AG08395 (cell line): ENCODE results near the gene CLEC19A.

ENCODE experiments used
- DNase-seq: peaks from one replicate; pipeline ENCODE4 v3.0.0; 2012; ENCODE audit warnings: mixed read lengths, low spot score

Gene CLEC19A

GRCh38 chr16:19285431-19285830 is at the start of gene CLEC19A:
CLEC19A (plus strand) TSS chr16:19285731; CDS start chr16:19285852, 121 bp downstream.
- DNase-seq = no peak

DNA sequence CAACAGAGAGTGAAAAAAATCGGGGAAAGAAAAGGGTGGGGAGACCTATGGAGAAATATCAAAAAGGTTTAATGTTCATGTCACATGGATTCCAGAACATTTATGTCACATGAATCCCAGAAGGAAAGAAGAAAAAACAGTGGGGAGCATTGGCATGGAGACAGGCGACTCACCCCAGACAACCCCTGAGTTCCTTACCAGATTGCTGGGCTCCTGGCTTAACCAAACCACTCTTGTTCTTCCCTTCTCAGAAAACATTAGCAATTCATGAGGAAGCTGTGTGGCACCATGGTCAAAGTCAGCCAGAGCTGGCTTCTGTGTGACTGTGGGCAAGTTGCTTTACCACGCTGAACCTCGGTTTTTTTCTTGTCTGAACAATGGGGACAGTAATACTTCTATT is 49.6 kb upstream of the CLEC19A start:
- DNase-seq = no peak

DNA sequence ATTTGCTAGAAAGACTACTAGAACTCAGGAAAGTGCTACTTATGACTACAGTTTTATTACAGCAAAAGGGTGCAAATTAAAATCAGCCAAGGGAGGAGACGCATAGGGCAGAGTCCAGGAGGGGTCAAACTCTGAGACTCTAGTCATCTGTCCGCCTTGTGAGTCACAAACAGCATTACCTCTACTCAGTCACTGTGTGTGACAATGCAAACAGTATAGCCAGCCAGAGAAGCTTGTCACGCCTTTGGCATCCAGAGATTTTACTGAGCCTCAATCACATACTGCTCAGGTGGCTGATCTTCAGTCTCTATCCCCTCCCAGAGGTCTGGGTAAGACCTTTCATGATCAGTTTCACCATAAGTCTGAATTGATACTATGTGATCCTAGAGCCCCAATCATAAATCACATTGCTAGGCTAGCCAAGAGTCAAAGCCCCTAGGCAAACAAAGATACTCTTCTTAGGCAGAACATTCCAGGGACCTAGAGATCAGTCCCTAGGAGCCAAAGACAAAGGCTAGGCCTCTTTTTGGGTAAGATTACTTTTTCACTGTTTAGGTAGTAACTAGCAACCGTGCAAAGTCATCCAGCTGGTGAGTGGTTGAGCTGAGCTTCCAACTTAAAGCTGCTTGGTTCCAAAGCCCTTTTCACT is 48.8 kb upstream of the CLEC19A start:
- no peak for DNase-seq

DNA sequence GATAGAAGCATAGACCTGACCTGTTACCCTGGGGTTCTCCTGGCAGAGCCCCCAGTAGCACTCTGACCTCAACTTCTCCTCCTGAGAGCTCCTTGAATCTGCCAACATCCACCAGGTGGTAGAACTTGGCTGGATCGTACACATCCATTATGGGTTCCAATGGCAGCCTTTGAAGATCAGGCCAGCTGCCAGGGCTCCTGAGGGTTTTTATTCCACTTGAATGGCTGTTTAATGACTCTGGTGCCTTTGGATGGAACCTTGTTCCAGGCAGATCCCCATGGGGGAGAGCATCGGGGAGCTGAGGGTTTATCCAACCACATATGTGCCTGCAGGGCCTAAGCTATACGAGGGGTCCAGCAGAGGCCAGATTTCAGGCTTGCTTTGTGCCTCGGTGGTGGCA is 47.1 kb upstream of the CLEC19A start:
- no peak for DNase-seq

- DNase-seq = no peak
Measured at GRCh38 chr16:19239511-19240155, 45.9 kb upstream of the CLEC19A start.

DNA sequence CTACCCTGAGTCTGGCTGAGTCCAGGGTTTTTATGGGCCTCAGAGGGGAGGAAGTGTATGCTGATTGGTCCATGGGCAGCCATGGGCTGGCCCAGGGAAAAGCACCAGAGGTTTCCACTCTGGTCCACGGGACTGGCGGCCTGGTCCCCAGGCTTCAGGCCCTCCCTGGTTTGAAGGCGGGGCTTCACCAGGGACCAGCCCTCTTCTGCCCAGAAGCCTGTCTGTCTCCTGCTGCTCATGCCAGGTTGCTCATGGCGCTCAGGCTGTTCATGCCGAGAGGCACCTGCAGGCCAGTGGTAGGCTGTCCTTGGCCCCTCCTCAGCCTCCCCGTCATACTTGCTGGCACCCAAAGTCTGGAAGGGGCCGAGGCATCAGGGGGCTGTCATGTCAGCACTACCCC is 45.0 kb upstream of the CLEC19A start:
- DNase-seq = no peak

DNA sequence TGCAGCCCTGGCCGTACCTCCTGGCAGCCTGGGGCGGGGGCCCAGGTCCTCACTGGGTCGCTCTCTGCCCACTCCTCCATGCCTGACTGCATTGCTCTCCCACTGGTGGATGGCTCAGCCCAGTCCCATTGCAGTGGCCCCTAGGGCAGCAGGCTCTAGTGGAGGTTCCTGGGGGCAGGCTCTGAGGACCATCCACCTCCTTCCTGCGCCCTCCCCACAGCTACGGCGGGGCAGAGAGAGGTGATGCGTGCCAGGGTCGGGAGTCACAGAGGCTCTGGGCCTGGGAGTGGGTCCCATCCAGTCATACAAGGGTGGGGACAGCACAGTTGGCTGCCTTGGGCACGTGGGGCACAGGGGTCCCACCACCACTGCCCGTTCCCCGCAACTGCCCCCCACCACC is 44.0 kb upstream of the CLEC19A start:
- DNase-seq = no peak

DNA sequence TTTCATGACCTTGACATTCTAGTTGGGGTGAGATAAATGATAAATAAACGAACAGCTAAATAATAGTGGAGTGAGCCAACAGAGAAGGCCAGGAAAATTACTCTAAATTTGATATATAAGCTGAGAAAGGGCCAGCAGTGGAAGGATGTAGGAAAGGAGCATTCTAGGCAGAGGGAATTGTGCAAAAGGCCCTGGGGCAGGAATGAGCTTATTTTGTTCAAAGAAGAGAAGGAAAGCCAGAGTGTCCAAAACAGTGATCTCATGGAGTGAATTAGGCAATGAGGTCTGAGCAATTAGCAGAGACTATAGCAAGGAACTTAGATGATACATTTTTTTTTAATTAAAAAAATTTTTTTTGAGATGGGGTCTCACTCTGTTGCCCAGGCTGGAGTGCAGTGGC is 43.3 kb upstream of the CLEC19A start:
- DNase-seq = no peak

DNA sequence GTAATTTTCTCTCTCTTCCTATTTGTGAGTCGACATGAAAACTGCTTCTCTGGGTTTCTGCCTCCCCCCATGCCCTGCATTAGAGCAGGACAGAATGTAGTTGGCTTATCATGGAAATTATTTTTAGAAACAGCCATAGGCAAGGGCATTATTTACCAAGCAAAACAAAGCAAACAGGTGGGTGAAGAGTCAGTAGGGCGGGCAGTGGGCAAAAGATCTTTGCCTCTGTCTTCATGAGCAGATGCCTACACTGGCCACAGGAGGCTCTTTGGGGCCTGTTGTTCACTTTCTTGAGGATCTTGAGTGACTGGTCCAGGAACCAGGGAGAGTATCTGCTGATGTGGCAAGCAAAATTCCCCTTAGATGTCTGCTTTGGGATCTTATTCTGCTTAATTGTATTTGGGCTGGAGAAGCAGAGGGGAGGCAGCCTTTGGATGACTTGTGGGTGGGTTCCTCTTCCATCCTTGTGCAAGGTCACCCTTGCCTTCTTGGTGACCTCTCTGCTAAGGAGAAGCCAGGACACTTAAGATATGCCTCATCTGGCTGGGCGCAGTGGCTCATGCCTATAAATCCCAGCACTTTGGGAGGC is 42.5 kb upstream of the CLEC19A start:
- DNase-seq = no peak

- DNase-seq = no peak
Measured at GRCh38 chr16:19245326-19245925, 40.1 kb upstream of the CLEC19A start.

DNA sequence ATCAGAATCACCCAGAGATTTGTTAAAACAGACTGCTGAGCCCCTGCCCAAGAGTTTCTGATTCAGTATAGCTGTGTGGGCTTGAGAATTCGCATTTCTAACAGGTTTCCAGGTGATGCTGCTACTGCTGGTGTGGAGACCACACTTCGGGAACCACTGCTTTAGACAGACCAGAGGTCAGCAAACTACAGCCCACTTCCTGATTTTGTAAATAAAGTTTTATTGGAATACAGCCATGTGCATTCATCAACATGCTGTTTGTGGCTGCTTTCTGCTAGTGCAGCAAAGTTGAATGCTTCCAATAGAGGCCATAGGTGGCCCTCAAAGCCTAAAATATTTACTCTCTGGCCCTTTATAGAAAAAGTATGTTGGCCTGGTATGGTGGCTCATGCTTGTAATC is 32.6 kb upstream of the CLEC19A start:
- DNase-seq = no peak

DNA sequence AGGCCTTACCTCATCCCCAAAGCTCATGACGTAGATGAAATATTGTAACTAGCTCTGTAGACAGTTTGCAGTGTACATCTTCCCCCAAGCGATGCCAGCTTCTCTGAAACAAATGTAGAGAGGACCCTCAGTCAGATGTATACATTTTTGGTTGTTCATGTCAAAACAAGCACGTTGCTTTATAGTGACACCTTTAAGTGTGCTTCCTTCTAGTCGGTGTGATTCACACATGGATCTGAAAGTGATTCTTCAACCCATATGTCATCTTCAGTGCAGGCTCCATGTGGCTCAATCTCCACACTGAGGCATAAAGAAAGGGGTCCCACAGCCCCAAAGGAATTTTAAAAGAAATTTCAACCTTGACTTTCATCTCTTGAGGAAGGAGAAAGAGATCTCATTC is 30.9 kb upstream of the CLEC19A start:
- no peak for DNase-seq

GRCh38 chr16:19264123-19264673 is 21.3 kb upstream of the CLEC19A start:
- no peak for DNase-seq

DNA sequence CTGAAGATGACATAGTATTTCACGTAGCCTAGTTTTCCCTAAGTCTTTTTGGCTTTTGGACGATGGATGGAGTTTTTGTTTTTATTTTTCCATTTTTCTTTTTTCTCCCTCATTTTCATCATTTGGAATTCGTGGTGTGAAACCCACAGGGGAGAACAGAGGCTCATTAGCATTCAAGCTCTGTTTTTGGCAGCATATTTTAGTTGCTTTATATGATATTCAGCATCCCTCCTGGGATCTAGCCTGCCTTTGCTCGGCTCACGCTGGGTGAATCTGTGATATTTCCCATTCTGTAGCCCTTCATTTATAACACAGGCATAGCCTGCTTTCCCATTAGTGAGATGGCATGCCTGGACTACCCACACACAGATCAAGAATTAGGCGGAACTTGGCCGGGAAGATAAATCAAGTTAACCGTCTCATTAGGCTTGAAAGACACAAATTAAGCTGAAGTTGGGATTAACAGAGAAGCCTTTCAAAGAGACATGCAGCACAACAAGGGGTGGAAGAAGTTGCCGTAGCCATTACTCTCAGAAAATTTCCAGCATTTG is 20.1 kb upstream of the CLEC19A start:
- DNase-seq = no peak

DNA sequence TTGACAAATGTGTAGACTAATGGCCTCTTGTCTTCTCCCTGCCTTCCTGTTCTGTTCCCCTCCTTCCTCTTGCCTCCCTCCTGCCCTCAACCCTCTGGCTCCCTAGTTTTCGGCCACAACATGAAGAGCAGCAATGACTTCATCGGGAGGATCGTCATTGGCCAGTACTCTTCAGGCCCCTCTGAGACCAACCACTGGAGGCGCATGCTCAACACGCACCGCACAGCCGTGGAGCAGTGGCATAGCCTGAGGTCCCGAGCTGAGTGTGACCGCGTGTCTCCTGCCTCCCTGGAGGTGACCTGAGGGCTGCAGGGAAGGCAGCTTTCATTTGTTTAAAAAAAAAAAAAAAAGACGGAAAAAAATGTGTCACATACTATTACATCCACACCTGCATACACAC is 18.8 kb upstream of the CLEC19A start:
- no peak for DNase-seq

DNA sequence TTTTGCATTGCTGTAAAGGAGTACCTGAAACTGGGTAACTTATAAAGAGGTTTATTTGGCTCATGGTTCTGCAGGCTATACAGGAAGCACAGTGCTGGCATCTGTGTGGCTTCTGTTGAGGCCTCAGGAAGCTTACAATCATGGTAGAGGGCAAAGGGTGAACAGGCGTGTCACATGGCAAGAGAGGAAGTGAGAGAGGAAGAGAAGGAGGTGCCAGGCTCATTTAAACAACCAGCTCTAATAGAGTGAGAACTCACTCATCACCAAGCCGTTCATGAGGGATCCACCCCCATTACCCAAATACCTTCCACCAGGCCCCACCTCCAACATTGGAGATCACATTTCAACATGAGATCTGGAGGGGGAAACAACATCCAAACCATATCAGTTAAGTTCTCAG is 16.4 kb upstream of the CLEC19A start:
- no peak for DNase-seq

GRCh38 chr16:19274165-19274797 is 11.2 kb upstream of the CLEC19A start:
- DNase-seq = no peak

- no peak for DNase-seq
Measured at GRCh38 chr16:19278403-19278802, 7.1 kb upstream of the CLEC19A start.

GRCh38 chr16:19281246-19281645 is 4.3 kb upstream of the CLEC19A start:
- no peak for DNase-seq

DNA sequence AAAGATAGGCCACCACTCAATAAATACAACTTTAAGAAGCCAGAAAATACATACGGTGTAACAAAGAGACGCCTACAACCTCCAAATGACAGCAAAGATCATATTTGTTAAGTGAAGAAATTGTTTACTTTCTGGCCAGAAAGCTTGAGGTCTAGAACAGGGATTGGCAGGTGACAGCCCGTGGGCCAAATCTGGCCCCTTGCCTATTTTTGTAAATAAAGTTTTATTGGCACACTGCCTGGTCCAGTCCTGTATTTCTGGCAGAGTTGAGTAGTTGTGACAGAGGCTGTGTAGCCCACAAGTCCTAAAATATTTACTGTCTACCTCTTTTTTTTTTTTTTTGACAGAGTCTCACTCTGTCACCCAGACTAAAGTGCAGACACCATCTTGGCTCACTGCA is 3.4 kb upstream of the CLEC19A start:
- no peak for DNase-seq

- DNase-seq = no peak
Measured at GRCh38 chr16:19283637-19284036, 1.9 kb upstream of the CLEC19A start.

GRCh38 chr16:19284207-19284606 is 1.3 kb upstream of the CLEC19A start:
- no peak for DNase-seq
